ENCODE measurements around the gene OR10C1. TPM values are rescaled to one million over a fixed set of nuclear protein-coding genes. Genes with fewer than 3 reads are reported as not detected.

Gene OR10C1
- total and polyA plus RNA-seq, 4 donors = not detected

DNA sequence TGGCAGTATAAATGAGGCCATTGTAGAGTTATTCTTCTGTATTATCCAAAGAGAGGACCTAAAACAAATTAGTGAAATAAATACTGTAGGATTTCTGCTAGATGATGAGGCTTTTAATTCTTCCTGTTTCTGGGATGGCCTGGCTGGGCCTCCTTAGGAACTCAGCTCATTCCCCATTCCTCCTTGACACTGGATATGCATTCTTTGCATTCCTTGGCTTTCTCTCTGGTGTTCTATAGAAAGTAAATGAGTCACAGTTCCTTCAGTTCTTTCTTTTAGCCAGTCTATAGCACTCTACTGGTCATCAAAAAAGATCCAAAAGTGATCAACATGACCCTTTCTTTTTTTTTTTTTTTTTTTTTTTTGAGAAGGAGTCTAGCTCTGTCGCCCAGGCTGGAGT, 8.6 kb downstream of the OR10C1 start:
- TF ChIP-seq, protein P1, sequence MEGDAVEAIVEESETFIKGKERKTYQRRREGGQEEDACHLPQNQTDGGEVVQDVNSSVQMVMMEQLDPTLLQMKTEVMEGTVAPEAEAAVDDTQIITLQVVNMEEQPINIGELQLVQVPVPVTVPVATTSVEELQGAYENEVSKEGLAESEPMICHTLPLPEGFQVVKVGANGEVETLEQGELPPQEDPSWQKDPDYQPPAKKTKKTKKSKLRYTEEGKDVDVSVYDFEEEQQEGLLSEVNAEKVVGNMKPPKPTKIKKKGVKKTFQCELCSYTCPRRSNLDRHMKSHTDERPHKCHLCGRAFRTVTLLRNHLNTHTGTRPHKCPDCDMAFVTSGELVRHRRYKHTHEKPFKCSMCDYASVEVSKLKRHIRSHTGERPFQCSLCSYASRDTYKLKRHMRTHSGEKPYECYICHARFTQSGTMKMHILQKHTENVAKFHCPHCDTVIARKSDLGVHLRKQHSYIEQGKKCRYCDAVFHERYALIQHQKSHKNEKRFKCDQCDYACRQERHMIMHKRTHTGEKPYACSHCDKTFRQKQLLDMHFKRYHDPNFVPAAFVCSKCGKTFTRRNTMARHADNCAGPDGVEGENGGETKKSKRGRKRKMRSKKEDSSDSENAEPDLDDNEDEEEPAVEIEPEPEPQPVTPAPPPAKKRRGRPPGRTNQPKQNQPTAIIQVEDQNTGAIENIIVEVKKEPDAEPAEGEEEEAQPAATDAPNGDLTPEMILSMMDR (IDR thresholded peaks at IDR 0.05; ENCODE audit: control extremely low read depth, extremely low read depth) = no peak
- ATAC-seq (ENCODE audit: insufficient read depth, low FRiP score) = no peak
- Histone ChIP-seq H3K27ac (ENCODE audit: low read depth in 1 of 2, low read length in 1 of 2) (no peak overlapping the region), H3K9me3 (ENCODE audit: control insufficient read depth in 4 of 4, insufficient read depth in 3 of 4, low read length in 3 of 4) (peaks cover 0 to 4% (median 0%) of the 10 kb centered on the region in 4 donors), H3K9ac (ENCODE audit: insufficient read depth in 1 of 2, low read length in 2 of 2) (no peak overlapping the region), H3K4me1 (ENCODE audit: control insufficient read depth in 5 of 5, insufficient read depth in 5 of 5, low read length in 5 of 5) (no peaks in the 10 kb centered on the region), H3K36me3 (ENCODE audit: control insufficient read depth in 4 of 4, insufficient read depth in 4 of 4, low read length in 4 of 4) (no peaks in the 10 kb centered on the region), H3K4me3 (no peak overlapping the region), H3K27me3 (ENCODE audit: control insufficient read depth in 3 of 3, insufficient read depth in 3 of 3, low read length in 2 of 3) (no peaks in the 10 kb centered on the region)
- 74 to 88% methylated on average over 1 of the region's 1 CpG for WGBS, 2 donors
- DNase-seq = no peak

DNA sequence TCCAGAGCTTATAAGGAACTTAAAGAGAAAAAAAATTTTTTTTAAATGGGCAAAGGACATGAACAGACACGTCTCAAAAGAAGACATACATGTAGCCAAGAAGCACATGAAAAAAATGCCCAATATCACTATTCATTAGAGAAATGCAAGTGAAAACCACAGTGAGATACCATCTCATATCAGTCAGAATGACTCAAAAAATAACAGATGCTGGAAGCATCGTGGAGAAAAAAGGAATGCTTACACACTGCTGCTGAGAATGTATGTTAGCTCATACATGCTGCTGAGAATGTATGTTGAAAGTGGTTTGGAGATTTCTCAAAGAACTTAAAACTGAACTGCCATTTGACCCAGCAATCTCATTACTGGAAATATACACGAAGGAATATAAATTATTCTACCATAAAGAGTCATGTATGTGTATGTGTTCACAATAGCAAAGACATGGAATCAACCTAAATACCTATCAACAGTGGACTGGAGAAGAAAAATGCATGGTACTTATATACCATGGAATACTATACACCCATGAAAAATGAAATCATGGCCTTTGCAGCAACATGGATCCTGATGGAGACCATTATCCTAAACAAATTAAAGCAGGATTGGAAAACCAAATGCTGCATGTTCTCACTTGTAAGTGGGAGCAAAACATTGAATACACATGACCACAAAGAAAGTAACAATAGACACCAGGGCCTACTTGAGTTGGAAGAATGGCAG, 12.5 kb downstream of the OR10C1 start:
- no peaks in the 10 kb centered on the region for H3K36me3 ChIP-seq (ENCODE audit: control insufficient read depth in 4 of 4, insufficient read depth in 4 of 4, low read length in 4 of 4)
- no peak for DNase-seq
- TF ChIP-seq, protein P1 (IDR thresholded peaks at IDR 0.05; ENCODE audit: control extremely low read depth, extremely low read depth) = no peak
- H3K4me1 ChIP-seq (ENCODE audit: control insufficient read depth in 5 of 5, insufficient read depth in 5 of 5, low read length in 5 of 5) = no peaks in the 10 kb centered on the region
- no peak overlapping the region for H3K9ac ChIP-seq (ENCODE audit: insufficient read depth in 1 of 2, low read length in 2 of 2)
- no peak overlapping the region for H3K4me3 ChIP-seq
- peaks cover 0 to 1% (median 0%) of the 10 kb centered on the region in 4 donors for H3K9me3 ChIP-seq (ENCODE audit: control insufficient read depth in 4 of 4, insufficient read depth in 3 of 4, low read length in 3 of 4)
- no peak overlapping the region for H3K27ac ChIP-seq (ENCODE audit: low read depth in 1 of 2, low read length in 1 of 2)
- ATAC-seq (ENCODE audit: insufficient read depth, low FRiP score) = no peak
- 81 to 85% methylated on average over 3 of the region's 3 CpGs for WGBS, 2 donors
- H3K27me3 ChIP-seq (ENCODE audit: control insufficient read depth in 3 of 3, insufficient read depth in 3 of 3, low read length in 2 of 3) = no peaks in the 10 kb centered on the region

DNA sequence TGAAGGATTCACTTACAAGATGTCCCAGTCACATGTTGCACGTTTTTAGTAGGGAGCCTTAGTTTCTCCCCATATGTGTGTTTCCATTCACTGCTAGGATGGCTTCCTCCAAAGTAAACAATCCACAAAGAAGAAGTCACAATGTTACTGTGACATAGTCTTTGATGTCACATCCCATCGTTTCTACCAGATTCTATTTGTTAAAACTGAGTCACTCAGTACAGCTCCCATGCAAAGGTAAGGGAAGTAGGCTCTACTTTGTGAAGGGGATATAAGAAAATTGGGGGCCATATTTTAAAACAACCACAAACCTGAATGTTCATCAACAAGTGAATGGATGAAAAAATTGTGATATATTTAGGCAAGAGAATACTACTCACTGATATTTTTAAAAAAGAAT, 17.9 kb downstream of the OR10C1 start, which contains the start of the genes OR11A1 and OR2H1:
Gene OR11A1 (minus strand): TSS at position 101 of the 400 bp plus-strand sequence. CDS start 29,430 bp downstream, outside the sequence.
Gene OR2H1 (plus strand): TSS at position 185 of the 400 bp plus-strand sequence. CDS start 4,615 bp downstream, outside the sequence.
- 59 to 68% methylated on average over 2 of the region's 2 CpGs for WGBS, 2 donors
- no peak within 1 kb of the TSS for H3K27ac ChIP-seq (ENCODE audit: low read depth in 1 of 2, low read length in 1 of 2)
- no peaks in the 10 kb centered on the region for H3K9me3 ChIP-seq (ENCODE audit: control insufficient read depth in 4 of 4, insufficient read depth in 3 of 4, low read length in 3 of 4)
- DNase-seq = no peak
- TF ChIP-seq, protein P1 (IDR thresholded peaks at IDR 0.05; ENCODE audit: control extremely low read depth, extremely low read depth) = no peak
- H3K4me3 ChIP-seq = no peak within 1 kb of the TSS
- no peaks in the 10 kb centered on the region for H3K4me1 ChIP-seq (ENCODE audit: control insufficient read depth in 5 of 5, insufficient read depth in 5 of 5, low read length in 5 of 5)
- H3K9ac ChIP-seq (ENCODE audit: insufficient read depth in 1 of 2, low read length in 2 of 2) = no peak within 1 kb of the TSS
- no peaks in the 10 kb centered on the region for H3K36me3 ChIP-seq (ENCODE audit: control insufficient read depth in 4 of 4, insufficient read depth in 4 of 4, low read length in 4 of 4)
- ATAC-seq (ENCODE audit: insufficient read depth, low FRiP score) = no peak
- H3K27me3 ChIP-seq (ENCODE audit: control insufficient read depth in 3 of 3, insufficient read depth in 3 of 3, low read length in 2 of 3) = peaks cover 0 to 3% (median 0%) of the 10 kb centered on the region in 3 donors
